GM12878 (cell line): ENCODE measurements around the gene EPAS1. TPM values are rescaled to one million over a fixed set of nuclear protein-coding genes. Genes with fewer than 3 reads are reported as not detected.

ENCODE experiments used
- ATAC-seq: fragments of 200-7000 bp; cut with Tn5 transposase; 3 replicates; pipeline ENCODE4 v1.9.1; 2020; ENCODE audit warnings: mild to moderate bottlenecking, moderate library complexity
- BruUV-seq: library from RNA; stranded (reverse); fragments of 400-500 nt; replicated peaks from 2 replicates; lab custom pipeline; 2021; lab: Mats Ljungman, UMichigan
- CTCF ChIA-PET: fragments of 300-600 bp; sonication (Branson Sonifier 250); formaldehyde crosslinking; extraction: SDS; loops from one replicate; lab custom pipeline; 2021; ENCODE audit warnings: inconsistent platforms; lab: Yijun Ruan, JAX
- POLR2A ChIA-PET: fragments of 350-600 bp; formaldehyde crosslinking; extraction: SDS; loops from one replicate; lab custom pipeline; 2021; ENCODE audit warnings: inconsistent platforms; lab: Charles Lee
- RAD21 ChIA-PET: fragments of 300-600 bp; sonication (Branson Sonifier 250); formaldehyde crosslinking; loops from one replicate; lab custom pipeline; 2023; ENCODE audit warnings: antibody characterized with exemption; ENCODE audit not compliant: unreplicated experiment; lab: Charles Lee
- SMC1A ChIA-PET: fragments of 300-600 bp; sonication (Branson Sonifier 250); formaldehyde crosslinking; loops from one replicate; lab custom pipeline; 2023; ENCODE audit not compliant: unreplicated experiment, uncharacterized antibody; lab: Charles Lee
- DNase-seq: peaks from one replicate; pipeline ENCODE4 v3.0.0-alpha.2; 2011; ENCODE audit warnings: low read depth, low spot score
- FAIRE-seq: peaks from 3 replicates; lab custom pipeline; 2011; peaks lifted over from hg19 to GRCh38; lab: Jason Lieb, UNC
- H2AFZ ChIP-seq: 2 replicates; pipeline ENCODE4 v1.6.0; 2011; ENCODE audit warnings: low read depth, low read length, control low read depth; ENCODE audit not compliant: control insufficient read depth
- H3K27ac ChIP-seq: 2 replicates; pipeline ENCODE4 v1.5.1; 2011; ENCODE audit warnings: control low read depth; ENCODE audit not compliant: control insufficient read depth, insufficient read depth
- H3K27me3 ChIP-seq, 2 experiments: replicated peaks in 1 of 2; 2 replicates each; pipeline versions ENCODE4 v1.6.0 to v1.6.1; 2011; ENCODE audit warnings: low read length in 1 of 2; ENCODE audit not compliant: control insufficient read depth in 2 of 2, insufficient read depth in 2 of 2
- H3K36me3 ChIP-seq, 2 experiments: 2 replicates each; pipeline ENCODE4 v1.5.1; 2011; ENCODE audit warnings: low read length in 1 of 2; ENCODE audit not compliant: control insufficient read depth in 2 of 2, insufficient read depth in 2 of 2
- H3K4me1 ChIP-seq: 2 replicates; pipeline ENCODE4 v1.6.1; 2011; ENCODE audit warnings: mild to moderate bottlenecking, low read length, moderate library complexity, mixed read lengths; ENCODE audit not compliant: control insufficient read depth, insufficient read depth
- H3K4me2 ChIP-seq: 2 replicates; pipeline ENCODE4 v1.6.0; 2011; ENCODE audit warnings: control low read depth; ENCODE audit not compliant: control insufficient read depth, insufficient read depth
- H3K4me3 ChIP-seq: fragments of 200-600 bp; sonication (generic); 2 replicates; pipeline ENCODE4 v1.5.1; 2016
- H3K79me2 ChIP-seq: 2 replicates; pipeline ENCODE4 v1.6.0; 2011; ENCODE audit warnings: low read length; ENCODE audit not compliant: control insufficient read depth, insufficient read depth
- H3K9ac ChIP-seq: 2 replicates; pipeline ENCODE4 v1.8.0; 2011; ENCODE audit warnings: low read length, control low read depth, mixed read lengths; ENCODE audit not compliant: control insufficient read depth, insufficient read depth
- H3K9me3 ChIP-seq: replicated peaks from 3 replicates; pipeline ENCODE4 v1.5.1; 2011; ENCODE audit warnings: mild to moderate bottlenecking, low read length; ENCODE audit not compliant: control insufficient read depth, insufficient read depth
- H4K20me1 ChIP-seq: 2 replicates; pipeline ENCODE4 v1.6.0; 2011; ENCODE audit not compliant: control insufficient read depth, insufficient read depth
- CBX3 ChIP-seq: fragments of 200-600 bp; sonication (generic); IDR thresholded peaks from 2 replicates; pipeline ENCODE4 v1.6.1; 2016; ENCODE audit warnings: low read depth, borderline replicate concordance
- CHD1 ChIP-seq: IDR thresholded peaks from 2 replicates; pipeline ENCODE4 v1.6.1; 2012; ENCODE audit warnings: low read depth, low read length, improper control_type of control experiment
- IRF3 ChIP-seq: fragments of 450-650 bp; IDR thresholded peaks from 2 replicates; pipeline ENCODE4 v1.6.1; 2014; ENCODE audit warnings: mild to moderate bottlenecking
- ZBTB40 ChIP-seq: fragments of 450-650 bp; IDR thresholded peaks from 2 replicates; pipeline ENCODE4 v1.6.1; 2016; ENCODE audit warnings: mild to moderate bottlenecking, moderate library complexity, borderline replicate concordance
- WGBS: methylation state at CpG from one replicate; pipeline ENCODE4 v1.1.6; 2016; ENCODE audit warnings: low lambda C conversion rate; ENCODE audit not compliant: insufficient replicate concordance, insufficient coverage; ENCODE audit errors: missing lambda C conversion rate; 5-methylcytosine and 5-hydroxymethylcytosine counted together
- in situ Hi-C: fragments of 300-500 bp; cut with MboI; formaldehyde crosslinking; loops from 9 replicates; pipeline ENCODE4 v1.14.3; 2018; ENCODE audit warnings: mixed read lengths
- intact Hi-C: fragments of 100-400 bp; cut with micrococcal nuclease; formaldehyde crosslinking; loops from one replicate; pipeline ENCODE4 v1.14.2; 2022; ENCODE audit not compliant: unreplicated experiment
- polyA plus RNA-seq, 11 experiments: library from polyadenylated mRNA; depleted of rRNA in 4 of 11; unstranded in 6 of 11; stranded (reverse) in 5 of 11; fragments of >200 nt; fragmentation: Nextera tagmentation in 4 of 11; fragmentation: Illumina TruSeq in 1 of 11; extraction: Ambion mirVana in 4 of 11; extraction: Trizol in 1 of 11; gene quantifications; 1 replicate in 1 of 11; 2 replicates in 10 of 11; pipeline versions ENCODE4 v1.2.1 to v1.2.3, GENCODE V29; 2011 to 2016; ENCODE audit warnings: inconsistent platforms in 2 of 11, missing spikeins in 2 of 11, low read depth in 1 of 11
- total RNA-seq, 4 experiments: library from RNA; depleted of rRNA in 3 of 4; stranded (reverse); fragments of >200 nt in 3 of 4; fragmentation: Illumina TruSeq in 1 of 4; extraction: Trizol in 1 of 4; gene quantifications; 2 replicates each; pipeline versions ENCODE4 v1.2.1 to v1.2.3, GENCODE V29; 2013 to 2021

EPAS1 gene
- total and polyA plus RNA-seq, 10 of the 15 experiments (the other 5 are each of a cell fraction or from before 2014, with no cell fraction given) = 0.11 to 22.0 (median 1.3) TPM; not detected in 1

- SMC1A ChIA-PET = interaction anchor here (1.0 to 3.6 kb wide), 11 partner anchors 27 to 354 kb away, joined by 3 to 24 read pairs (median 6); no protein-coding TSS in a partner anchor
- POLR2A ChIA-PET = interaction anchor here (2.4 kb wide), 1 partner anchor 138 kb away, joined by 8 read pairs; no protein-coding TSS in a partner anchor
- Histone ChIP-seq H3K9me3 (no peaks in the 10 kb centered on the region), H3K4me2 (no peak overlapping the region), H3K79me2 (no peaks in the 10 kb centered on the region), H2AFZ (no peak overlapping the region), H3K4me1 (no peaks in the 10 kb centered on the region), H3K4me3 (no peak overlapping the region), H3K27me3 (peaks cover 0 to 4% of the 10 kb centered on the region in 2 experiments; a peak in 1 of 4 replicates), H4K20me1 (no peaks in the 10 kb centered on the region), H3K36me3 (no peaks in the 10 kb centered on the region; a peak in 1 of 4 replicates), H3K27ac (no peak overlapping the region), H3K9ac (no peak overlapping the region)
- 47% methylated on average over 6 of the region's 6 CpGs for WGBS
- intact Hi-C loops = no loop called here
- RAD21 ChIA-PET = interaction anchor here (1.0 to 3.5 kb wide), 6 partner anchors 26 to 723 kb away, joined by 3 to 34 read pairs (median 4); no protein-coding TSS in a partner anchor
- DNase-seq = no peak
- BruUV-seq = no TSS peak
- TF ChIP-seq CBX3 (no peak), CHD1 (no peak), ZBTB40 (no peak), IRF3 (no peak)
- CTCF ChIA-PET = interaction anchor here (0.7 to 3.7 kb wide), 19 partner anchors 9 to 356 kb away, joined by 3 to 47 read pairs (median 4); no protein-coding TSS in a partner anchor
- in situ Hi-C loops = loop anchor here (5.0 to 25.0 kb wide), 2 partner anchors 355 to 730 kb away; no protein-coding TSS in a partner anchor
- no peak for FAIRE-seq
- ATAC-seq = no peak
Measured at GRCh38 chr2:46367286-46367685, 70.1 kb downstream of the EPAS1 start.
